Right forelimb (tissue), 1 donor: Measurements from ENCODE around the gene ULBP3.
"Not testable (repeated sequence)": the region's sequence is repeated elsewhere in the genome, so short reads cannot be mapped to it uniquely, and the experiment has no call there.

Experiments
- DNase-seq: peaks from one replicate; pipeline ENCODE4 v3.0.0-alpha.2; 2018

The ULBP3 gene

GRCh38 chr6:150075034-150075421 is 6.1 kb upstream of the ULBP3 start:
- DNase-seq, result peak; percentile 19

- DNase-seq, result peak; percentile 33
Observed at GRCh38 chr6:150074396-150075033, 5.6 kb upstream of the ULBP3 start.

- DNase-seq, result peak; percentile 47
Observed at GRCh38 chr6:150072201-150072600, 3.3 kb upstream of the ULBP3 start.

GRCh38 chr6:150070236-150070818 is 1.4 kb upstream of the ULBP3 start:
- peak; percentile 43 for DNase-seq

GRCh38 chr6:150069706-150070105 is 785 bp upstream of the ULBP3 start:
- DNase-seq, result no peak

- DNase-seq, result no peak
Observed at GRCh38 chr6:150068151-150068550, 770 bp downstream of the ULBP3 start.

- DNase-seq, result no peak
Observed at GRCh38 chr6:150065083-150065482, 3.8 kb downstream of the ULBP3 start.

GRCh38 chr6:150063640-150064039 is 5.3 kb downstream of the ULBP3 start:
- no peak for DNase-seq

GRCh38 chr6:150059973-150060372 is 8.9 kb downstream of the ULBP3 start:
- DNase-seq, result not testable (repeated sequence)

GRCh38 chr6:150058986-150059385 is 9.9 kb downstream of the ULBP3 start:
- DNase-seq, result no peak

GRCh38 chr6:150058231-150058792 is 10.6 kb downstream of the ULBP3 start:
- DNase-seq, result no peak

GRCh38 chr6:150057501-150057951 is 11.4 kb downstream of the ULBP3 start:
- DNase-seq, result no peak

- DNase-seq, result no peak
Observed at GRCh38 chr6:150056916-150057315, 12.0 kb downstream of the ULBP3 start.

GRCh38 chr6:150056156-150056555 is 12.8 kb downstream of the ULBP3 start:
- no peak for DNase-seq

- DNase-seq, result no peak
Observed at GRCh38 chr6:150055131-150055530, 13.8 kb downstream of the ULBP3 start.

GRCh38 chr6:150053450-150053849 is 15.5 kb downstream of the ULBP3 start:
- DNase-seq, result no peak

- DNase-seq, result no peak
Observed at GRCh38 chr6:150050846-150051245, 18.1 kb downstream of the ULBP3 start.

- no peak for DNase-seq
Observed at GRCh38 chr6:150048099-150048498, 20.8 kb downstream of the ULBP3 start.

GRCh38 chr6:150046943-150047342 is 22.0 kb downstream of the ULBP3 start:
- no peak for DNase-seq

GRCh38 chr6:150044621-150045145 is 24.2 kb downstream of the ULBP3 start:
- no peak for DNase-seq

- no peak for DNase-seq
Observed at GRCh38 chr6:150043501-150044412, 25.2 kb downstream of the ULBP3 start.

GRCh38 chr6:150043096-150043495 is 25.8 kb downstream of the ULBP3 start:
- DNase-seq, result no peak
